HEK293 (cell line): ENCODE data around the gene TMUB1.
A peak's percentile ranks its signal among the peaks of the same experiment; 100 is the strongest.

Source experiments
- CTCF ChIA-PET: fragments of 350-600 bp; formaldehyde crosslinking; extraction: SDS; loops from one replicate; lab custom pipeline; 2021; ENCODE audit warnings: antibody characterized with exemption; lab: Yijun Ruan, JAX
- POLR2A ChIA-PET: fragments of 300-600 bp; formaldehyde crosslinking; extraction: SDS; loops from one replicate; lab custom pipeline; 2020; ENCODE audit warnings: antibody characterized with exemption, inconsistent platforms; lab: Yijun Ruan, JAX
- H3K27ac ChIP-seq: fragments of 200-500 bp; sonication (Bioruptor generic); 2 replicates; pipeline ENCODE4 v1.5.1; 2014; ENCODE audit warnings: low read depth, low read length, control low read depth, inconsistent platforms; ENCODE audit errors: extremely low read depth
- H3K36me3 ChIP-seq, 2 experiments: fragments of 200-500 bp in 1 of 2; sonication (Bioruptor generic) in 1 of 2; 1 replicate in 1 of 2; 2 replicates in 1 of 2; pipeline ENCODE4 v1.5.1; 2014 to 2017; ENCODE audit warnings: inconsistent platforms in 2 of 2, low read length in 2 of 2; ENCODE audit not compliant: control insufficient read depth in 2 of 2, insufficient read depth in 1 of 2
- H3K4me1 ChIP-seq: fragments of 200-500 bp; sonication (Bioruptor generic); 2 replicates; pipeline ENCODE4 v1.5.1; 2014; ENCODE audit warnings: mild to moderate bottlenecking, low read length, inconsistent platforms; ENCODE audit not compliant: control insufficient read depth, insufficient read depth
- H3K4me3 ChIP-seq: 2 replicates; pipeline ENCODE4 v1.5.1; 2011; ENCODE audit warnings: low read depth, mild to moderate bottlenecking, control low read depth, low read length, moderate library complexity
- H3K9me3 ChIP-seq: fragments of 200-500 bp; sonication (Bioruptor generic); 2 replicates; pipeline ENCODE4 v1.5.1; 2014; ENCODE audit warnings: low read depth, low read length, inconsistent platforms; ENCODE audit not compliant: control insufficient read depth, insufficient read depth
- GLI2 ChIP-seq: fragments of 450-650 bp; formaldehyde crosslinking; IDR thresholded peaks from 2 replicates; pipeline ENCODE4; 2017; ENCODE audit warnings: missing biosample characterization, missing genetic modification characterization, low read depth, borderline replicate concordance
- GLIS1 ChIP-seq: fragments of 450-650 bp; formaldehyde crosslinking; IDR thresholded peaks from 2 replicates; pipeline ENCODE4 v1.5.1; 2016; ENCODE audit warnings: missing biosample characterization, missing genetic modification characterization
- KLF1 ChIP-seq: fragments of 450-650 bp; formaldehyde crosslinking; IDR thresholded peaks from 2 replicates; pipeline ENCODE4 v1.5.1; 2016; ENCODE audit warnings: missing biosample characterization, missing genetic modification characterization
- KLF10 ChIP-seq: fragments of 450-650 bp; IDR thresholded peaks from 2 replicates; pipeline ENCODE4 v1.5.1; 2018; ENCODE audit warnings: missing biosample characterization, mild to moderate bottlenecking, missing genetic modification characterization
- KLF16 ChIP-seq: fragments of 450-650 bp; formaldehyde crosslinking; IDR thresholded peaks from 2 replicates; pipeline ENCODE4 v1.5.1; 2017; ENCODE audit warnings: missing biosample characterization, missing genetic modification characterization
- REST ChIP-seq: fragments of 450-650 bp; formaldehyde crosslinking; IDR thresholded peaks from 2 replicates; pipeline ENCODE4 v1.5.1; 2016; ENCODE audit warnings: missing biosample characterization, missing genetic modification characterization
- SP2 ChIP-seq: fragments of 450-650 bp; formaldehyde crosslinking; IDR thresholded peaks from 2 replicates; pipeline ENCODE4 v1.5.1; 2016; ENCODE audit warnings: missing biosample characterization, missing genetic modification characterization
- SP3 ChIP-seq: fragments of 450-650 bp; formaldehyde crosslinking; IDR thresholded peaks from 2 replicates; pipeline ENCODE4 v1.5.1; 2016; ENCODE audit warnings: missing biosample characterization, missing genetic modification characterization
- ZBTB17 ChIP-seq: fragments of 450-650 bp; formaldehyde crosslinking; IDR thresholded peaks from 2 replicates; pipeline ENCODE4 v1.5.1; 2016; ENCODE audit warnings: missing biosample characterization, missing genetic modification characterization
- ZBTB20 ChIP-seq: fragments of 450-650 bp; formaldehyde crosslinking; IDR thresholded peaks from 2 replicates; pipeline ENCODE4 v1.5.1; 2016; ENCODE audit warnings: missing biosample characterization, missing genetic modification characterization
- ZBTB48 ChIP-seq: fragments of 450-650 bp; formaldehyde crosslinking; IDR thresholded peaks from 2 replicates; pipeline ENCODE4 v1.5.1; 2016; ENCODE audit warnings: missing biosample characterization, missing genetic modification characterization
- ZBTB49 ChIP-seq: fragments of 450-650 bp; formaldehyde crosslinking; IDR thresholded peaks from 2 replicates; pipeline ENCODE4 v1.5.1; 2016; ENCODE audit warnings: missing biosample characterization, missing genetic modification characterization, low read depth
- ZBTB7A ChIP-seq: fragments of 450-650 bp; formaldehyde crosslinking; IDR thresholded peaks from 2 replicates; pipeline ENCODE4 v1.5.1; 2016; ENCODE audit warnings: low read depth, missing biosample characterization, missing genetic modification characterization
- ZFHX2 ChIP-seq: fragments of 450-650 bp; formaldehyde crosslinking; conservative IDR thresholded peaks from 2 replicates; pipeline ENCODE4 v1.5.1; 2016; ENCODE audit warnings: missing biosample characterization, missing genetic modification characterization
- ZFP69B ChIP-seq: fragments of 450-650 bp; formaldehyde crosslinking; IDR thresholded peaks from 2 replicates; pipeline ENCODE4 v1.5.1; 2016; ENCODE audit warnings: missing biosample characterization, missing genetic modification characterization
- ZNF335 ChIP-seq: fragments of 450-650 bp; formaldehyde crosslinking; conservative IDR thresholded peaks from 2 replicates; pipeline ENCODE4 v1.5.1; 2016; ENCODE audit warnings: missing biosample characterization, missing genetic modification characterization
- ZNF350 ChIP-seq: fragments of 450-650 bp; formaldehyde crosslinking; IDR thresholded peaks from 2 replicates; pipeline ENCODE4 v1.5.0; 2017; ENCODE audit warnings: missing biosample characterization, mild to moderate bottlenecking, missing genetic modification characterization
- ZNF529 ChIP-seq: fragments of 450-650 bp; formaldehyde crosslinking; IDR thresholded peaks from 2 replicates; pipeline ENCODE4 v1.5.1; 2017; ENCODE audit warnings: missing genetic modification characterization, missing biosample characterization; ENCODE audit not compliant: insufficient replicate concordance
- ZNF548 ChIP-seq: fragments of 450-650 bp; formaldehyde crosslinking; IDR thresholded peaks from 2 replicates; pipeline ENCODE4 v1.5.1; 2016; ENCODE audit warnings: missing biosample characterization, missing genetic modification characterization
- ZNF555 ChIP-seq: fragments of 450-650 bp; formaldehyde crosslinking; conservative IDR thresholded peaks from 2 replicates; pipeline ENCODE4 v1.5.1; 2017; ENCODE audit warnings: missing biosample characterization, mild to moderate bottlenecking, missing genetic modification characterization, inconsistent platforms
- ZNF600 ChIP-seq: fragments of 450-650 bp; formaldehyde crosslinking; IDR thresholded peaks from 2 replicates; pipeline ENCODE4 v1.5.1; 2016; ENCODE audit warnings: missing biosample characterization, missing genetic modification characterization
- ZNF621 ChIP-seq: fragments of 450-650 bp; formaldehyde crosslinking; IDR thresholded peaks from 2 replicates; pipeline ENCODE4 v1.5.1; 2017; ENCODE audit warnings: missing biosample characterization, missing genetic modification characterization
- ZNF654 ChIP-seq: fragments of 450-650 bp; formaldehyde crosslinking; IDR thresholded peaks from 2 replicates; pipeline ENCODE4 v1.5.1; 2016; ENCODE audit warnings: low read depth, missing biosample characterization, missing genetic modification characterization
- ZNF692 ChIP-seq: fragments of 450-650 bp; formaldehyde crosslinking; IDR thresholded peaks from 2 replicates; pipeline ENCODE4 v1.5.1; 2016; ENCODE audit warnings: missing biosample characterization, missing genetic modification characterization
- ZNF776 ChIP-seq: fragments of 450-650 bp; formaldehyde crosslinking; IDR thresholded peaks from 2 replicates; pipeline ENCODE4 v1.5.0; 2017; ENCODE audit warnings: missing biosample characterization, missing genetic modification characterization, borderline replicate concordance
- ZSCAN18 ChIP-seq: fragments of 450-650 bp; formaldehyde crosslinking; IDR thresholded peaks from 2 replicates; pipeline ENCODE4 v1.5.1; 2016; ENCODE audit warnings: missing biosample characterization, missing genetic modification characterization
- ZSCAN5A ChIP-seq: fragments of 450-650 bp; formaldehyde crosslinking; IDR thresholded peaks from 2 replicates; pipeline ENCODE4 v1.5.1; 2016; ENCODE audit warnings: missing biosample characterization, missing genetic modification characterization

The TMUB1 gene

GRCh38 chr7:151046603-151047573 is 36.4 kb downstream of the TMUB1 start:
- H3K9me3 ChIP-seq = no peaks in the 10 kb centered on the region
- ChIA-PET POLR2A (interaction anchor here (0.5 to 1.4 kb wide), 6 partner anchors 8 to 22 kb away, joined by 3 to 7 read pairs (median 4); partner anchors contain the start of genes ABCB8, ATG9B and CDK5), CTCF (interaction anchor here (0.6 to 0.9 kb wide), 3 partner anchors 14 to 29 kb away, joined by 3 to 6 read pairs (median 3); no protein-coding TSS in a partner anchor)
- peaks cover 0 to 27% of the 10 kb centered on the region in 2 experiments; a peak in 1 of 3 replicates for H3K36me3 ChIP-seq
- H3K4me3 ChIP-seq = no peak overlapping the region
- H3K27ac ChIP-seq = no peak overlapping the region
- no peaks in the 10 kb centered on the region for H3K4me1 ChIP-seq
- TF ChIP-seq ZNF776 (tag by site-specific recombination) (no peak), ZFHX2 (tag by site-specific recombination) (peak; percentile 55), ZNF350 (tag by site-specific recombination) (no peak), ZFP69B (tag by site-specific recombination) (peak; percentile 72), ZNF692 (tag by site-specific recombination) (peak; percentile 72), ZSCAN18 (tag by site-specific recombination) (no peak), ZNF621 (tag by site-specific recombination) (no peak), GLIS1 (tag by site-specific recombination) (0 out of 2 replicates have a peak, but pooled peaks have one; percentile 8), KLF1 (tag by site-specific recombination) (peak; percentile 6; the same call in 1 of the 2 replicates), ZNF548 (tag by site-specific recombination) (no peak), ZSCAN5A (no peak), KLF10 (tag by site-specific recombination) (0 out of 2 replicates have a peak, but pooled peaks have one; percentile 44), GLI2 (no peak), ZBTB49 (tag by site-specific recombination) (no peak), ZNF529 (tag by site-specific recombination) (no peak), ZBTB20 (tag by site-specific recombination) (peak; percentile 41; the same call in 1 of the 2 replicates), REST (tag by site-specific recombination) (no peak), ZNF555 (tag by site-specific recombination) (no peak), SP2 (0 out of 2 replicates have a peak, but pooled peaks have one; percentile 20), ZNF600 (tag by site-specific recombination) (no peak), KLF16 (tag by site-specific recombination) (no peak), SP3 (tag by site-specific recombination) (0 out of 2 replicates have a peak, but pooled peaks have one; percentile 7), ZBTB48 (tag by site-specific recombination) (peak; percentile 45), ZBTB7A (tag by site-specific recombination) (no peak), ZNF654 (tag by site-specific recombination) (no peak), ZNF335 (tag by site-specific recombination) (peak; percentile 62), ZBTB17 (tag by site-specific recombination) (peak; percentile 75)
